HCT116 (cell line): Measurements from ENCODE around the gene GPNMB. TPM values are rescaled to one million over a fixed set of nuclear protein-coding genes. Genes with fewer than 3 reads are reported as not detected.

Source experiments
- ATAC-seq: fragments of 200-7000 bp; cut with Tn5 transposase; 2 replicates; pipeline ENCODE4 v1.9.1; 2020; ENCODE audit warnings: mild to moderate bottlenecking, moderate library complexity
- BruUV-seq: library from RNA; stranded (reverse); fragments of 400-500 nt; replicated peaks from 2 replicates; lab custom pipeline; 2021; lab: Mats Ljungman, UMichigan
- CTCF ChIA-PET: fragments of 300-600 bp; sonication (Branson Sonifier 250); formaldehyde crosslinking; loops from one replicate; lab custom pipeline; 2021; ENCODE audit warnings: antibody characterized with exemption; lab: Charles Lee
- POLR2A ChIA-PET: fragments of 300-600, 350-600 bp; sonication (Branson Sonifier 250); formaldehyde crosslinking; loops from one replicate; lab custom pipeline; 2021; ENCODE audit warnings: antibody characterized with exemption; lab: Charles Lee
- RAD21 ChIA-PET, 2 experiments: fragments of 300-600 bp; sonication (Branson Sonifier 250); formaldehyde crosslinking; loops; one replicate each; lab custom pipeline; 2023; ENCODE audit warnings: low total read pairs in 2 of 2; ENCODE audit not compliant: uncharacterized antibody in 2 of 2, unreplicated experiment in 2 of 2, low non-redundant PET in 1 of 2; lab: Charles Lee
- DNase-seq: peaks from one replicate; pipeline ENCODE4 v3.0.0-alpha.2; 2010; ENCODE audit warnings: low read depth, low spot score
- H2AFZ ChIP-seq: fragments of 200-600 bp; shearing (Covaris generic), sonication (generic); 2 replicates; pipeline ENCODE4 v1.6.1; 2017; ENCODE audit warnings: low read depth, mixed run types, mixed read lengths, antibody characterized with exemption, low read length; ENCODE audit not compliant: poor library complexity, severe bottlenecking
- H3K27ac ChIP-seq: 2 replicates; pipeline ENCODE4 v1.5.1; 2012; ENCODE audit warnings: low read depth, low read length
- H3K27me3 ChIP-seq: fragments of 200-600 bp; sonication (generic); 2 replicates; pipeline ENCODE4 v1.6.1; 2016; ENCODE audit warnings: mixed run types, low read length, mixed read lengths; ENCODE audit not compliant: insufficient read depth
- H3K36me3 ChIP-seq, 2 experiments: fragments of 200-500 bp in 1 of 2; fragments of 200-600 bp in 1 of 2; sonication (Bioruptor generic) in 1 of 2; sonication (generic) in 1 of 2; 2 replicates each; pipeline versions ENCODE4 v1.5.1 to v1.6.1; 2014 to 2016; ENCODE audit warnings: low read length in 2 of 2, inconsistent platforms in 1 of 2, mixed read lengths in 1 of 2, mixed run types in 1 of 2; ENCODE audit not compliant: insufficient read depth in 2 of 2, control insufficient read depth in 1 of 2
- H3K4me1 ChIP-seq, 2 experiments: fragments of 200-600 bp in 1 of 2; sonication (generic) in 1 of 2; 2 replicates each; pipeline versions ENCODE4 v1.5.1 to v1.6.1; 2012 to 2017; ENCODE audit warnings: low read length in 2 of 2, inconsistent platforms in 1 of 2, mild to moderate bottlenecking in 1 of 2, mixed read lengths in 1 of 2, mixed run types in 1 of 2, moderate library complexity in 1 of 2; ENCODE audit not compliant: insufficient read depth in 2 of 2, control insufficient read depth in 1 of 2
- H3K4me2 ChIP-seq: fragments of 200-600 bp; sonication (generic); 2 replicates; pipeline ENCODE4 v1.6.1; 2017; ENCODE audit warnings: mixed run types, low read length, mixed read lengths
- H3K4me3 ChIP-seq, 2 experiments: fragments of 200-600 bp in 1 of 2; sonication (generic) in 1 of 2; replicated peaks in 1 of 2; 2 replicates each; pipeline ENCODE4 v1.5.1; 2011 to 2016; ENCODE audit warnings: low read length in 2 of 2, control low read depth in 1 of 2, low read depth in 1 of 2, mild to moderate bottlenecking in 1 of 2, mixed read lengths in 1 of 2, mixed run types in 1 of 2
- H3K79me2 ChIP-seq: fragments of 200-600 bp; sonication (generic); 2 replicates; pipeline ENCODE4 v1.6.1; 2017; ENCODE audit warnings: mild to moderate bottlenecking, mixed run types, low read length, moderate library complexity, mixed read lengths; ENCODE audit not compliant: insufficient read depth
- H3K9ac ChIP-seq: fragments of 200-600 bp; sonication (generic); 2 replicates; pipeline ENCODE4 v1.6.1; 2016; ENCODE audit warnings: low read length, mixed read lengths
- H3K9me2 ChIP-seq: fragments of 200-600 bp; sonication (generic), shearing (Covaris generic); 2 replicates; pipeline ENCODE4 v1.6.1; 2017; ENCODE audit warnings: mixed run types, mild to moderate bottlenecking, moderate library complexity; ENCODE audit not compliant: insufficient read depth
- H3K9me3 ChIP-seq, 2 experiments: fragments of 200-500 bp in 1 of 2; fragments of 200-600 bp in 1 of 2; sonication (Bioruptor generic) in 1 of 2; sonication (generic) in 1 of 2; 2 replicates each; pipeline ENCODE4 v1.6.1; 2014 to 2017; ENCODE audit warnings: low read length in 2 of 2, mixed read lengths in 2 of 2, inconsistent platforms in 1 of 2, low read depth in 1 of 2, mild to moderate bottlenecking in 1 of 2, mixed run types in 1 of 2, moderate library complexity in 1 of 2; ENCODE audit not compliant: control insufficient read depth in 1 of 2, insufficient read depth in 1 of 2
- H4K20me1 ChIP-seq: fragments of 200-600 bp; sonication (generic), shearing (Covaris generic); 2 replicates; pipeline ENCODE4 v1.6.1; 2017; ENCODE audit warnings: mixed run types, mild to moderate bottlenecking, moderate library complexity; ENCODE audit not compliant: insufficient read depth
- EGR1 ChIP-seq: IDR thresholded peaks from 2 replicates; pipeline ENCODE4 v1.6.1; 2012; ENCODE audit warnings: low read depth
- ELF1 ChIP-seq: IDR thresholded peaks from 2 replicates; pipeline ENCODE4 v1.6.1; 2012; ENCODE audit warnings: low read depth, borderline replicate concordance
- EZH2 ChIP-seq: fragments of 200-600 bp; sonication (generic); IDR thresholded peaks from 2 replicates; pipeline ENCODE4 v1.6.1; 2017; ENCODE audit warnings: antibody characterized with exemption, mixed run types
- EZH2phosphoT487 ChIP-seq: fragments of 200-600 bp; IDR thresholded peaks from 2 replicates; pipeline ENCODE4 v1.6.1; 2018; ENCODE audit warnings: antibody characterized with exemption, borderline replicate concordance
- JUND ChIP-seq: IDR thresholded peaks from 2 replicates; pipeline ENCODE4 v1.6.1; 2012
- POLR2A ChIP-seq: IDR thresholded peaks from 2 replicates; pipeline ENCODE4 v1.7.0; 2011; ENCODE audit warnings: borderline replicate concordance; ENCODE audit not compliant: insufficient read depth, insufficient read length; ENCODE audit errors: extremely low read depth
- POLR2AphosphoS5 ChIP-seq: IDR thresholded peaks from 2 replicates; pipeline ENCODE4 v1.6.1; 2011; ENCODE audit warnings: mild to moderate bottlenecking, low read depth, low read length, moderate library complexity
- SRF ChIP-seq: IDR thresholded peaks from 2 replicates; pipeline ENCODE4 v1.6.1; 2012; ENCODE audit warnings: low read depth
- YY1 ChIP-seq: IDR thresholded peaks from 2 replicates; pipeline ENCODE4 v1.6.1; 2011; ENCODE audit warnings: low read length, low read depth, moderate library complexity, mild to moderate bottlenecking; ENCODE audit not compliant: insufficient replicate concordance; ENCODE audit errors: extremely low read depth
- ZNF274 ChIP-seq: fragments of 200-500 bp; sonication (Bioruptor generic); IDR thresholded peaks from 2 replicates; pipeline ENCODE4 v1.6.1; 2014; ENCODE audit warnings: mild to moderate bottlenecking, low read depth, low read length, inconsistent platforms
- intact Hi-C: fragments of 100-400 bp; cut with micrococcal nuclease; formaldehyde crosslinking; loops from 2 replicates; pipeline ENCODE4 v1.10.0; 2022
- total RNA-seq: library from RNA; stranded (reverse); gene quantifications from one replicate; pipeline ENCODE4 v1.2.1, GENCODE V29; 2021; ENCODE audit not compliant: unreplicated experiment
- TF ChIP-seq, protein P1 (sequence below): IDR thresholded peaks from 2 replicates; pipeline ENCODE4 v1.6.1; 2012

The GPNMB gene
- total RNA-seq, 1 experiment from 2014 or later: 2.8 TPM

DNA sequence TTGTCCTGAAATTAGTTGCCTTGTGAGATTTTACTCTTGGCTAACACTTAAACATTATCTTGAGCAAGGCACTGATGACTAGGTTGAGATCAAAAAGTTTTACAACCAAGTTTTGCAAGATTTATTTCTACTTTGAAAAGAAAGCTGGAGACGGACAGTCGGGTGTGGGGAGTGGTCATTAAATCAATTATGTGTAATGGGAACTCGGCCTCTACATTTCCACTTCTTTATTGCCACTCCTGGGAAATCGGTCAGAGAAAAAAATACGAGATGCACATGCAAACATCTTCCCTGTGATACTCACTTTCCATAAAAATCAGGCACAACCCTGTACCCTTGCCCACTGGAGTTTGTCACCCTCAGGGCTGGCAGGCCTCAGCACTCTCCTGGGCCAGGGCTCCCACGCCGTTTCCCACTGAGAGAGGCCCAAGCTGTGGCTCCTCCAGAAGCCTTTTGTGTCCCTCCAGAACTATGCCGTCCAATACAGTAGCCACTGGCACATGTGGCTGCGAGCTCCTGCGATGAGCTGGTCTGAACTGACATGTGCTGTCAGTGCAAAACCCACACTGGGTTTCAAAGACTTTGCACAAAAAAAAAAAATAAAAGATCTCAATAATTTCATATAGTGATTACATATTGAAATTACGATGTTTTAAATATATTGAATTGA is 7.5 kb upstream of the GPNMB start:
- POLR2A ChIA-PET: no interaction called here

DNA sequence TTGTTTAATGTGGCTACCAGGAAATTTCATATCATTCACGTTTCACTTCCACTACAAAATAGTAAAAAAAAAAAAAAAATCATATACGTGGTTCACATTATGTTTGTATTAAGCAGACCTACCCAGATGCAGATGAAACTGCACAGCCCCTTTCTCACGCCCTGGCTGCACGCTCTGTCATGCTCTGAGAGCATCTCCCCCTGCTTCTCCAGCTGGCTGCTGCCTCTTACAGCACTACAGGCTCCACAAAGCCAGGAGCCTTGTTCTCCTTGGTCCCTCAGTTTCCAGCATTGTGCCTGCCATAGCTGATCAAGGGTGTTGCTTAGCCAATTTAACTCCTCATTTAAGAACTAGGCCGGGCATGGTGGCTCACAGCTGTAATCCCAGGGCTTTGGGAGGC is 6.9 kb upstream of the GPNMB start:
- no peaks in the 10 kb centered on the region for H3K9me3 ChIP-seq
- ChIA-PET CTCF (no interaction called here), POLR2A (no interaction called here), RAD21 (no interaction called here)
- intact Hi-C loops: no loop called here
- H2AFZ ChIP-seq: no peak overlapping the region
- ATAC-seq (no peak), DNase-seq (no peak)
- H3K4me2 ChIP-seq: no peak overlapping the region
- H3K4me3 ChIP-seq: no peak overlapping the region
- H3K27me3 ChIP-seq: no peaks in the 10 kb centered on the region
- H3K36me3 ChIP-seq: no peaks in the 10 kb centered on the region
- no peaks in the 10 kb centered on the region for H3K79me2 ChIP-seq
- H3K27ac ChIP-seq: no peak overlapping the region
- BruUV-seq: no TSS peak
- TF ChIP-seq, protein P1, sequence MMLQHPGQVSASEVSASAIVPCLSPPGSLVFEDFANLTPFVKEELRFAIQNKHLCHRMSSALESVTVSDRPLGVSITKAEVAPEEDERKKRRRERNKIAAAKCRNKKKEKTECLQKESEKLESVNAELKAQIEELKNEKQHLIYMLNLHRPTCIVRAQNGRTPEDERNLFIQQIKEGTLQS: no peak
- TF ChIP-seq SRF (no peak), POLR2AphosphoS5 (no peak), EZH2 (no peak), ELF1 (no peak), EGR1 (no peak)
- no peaks in the 10 kb centered on the region for H3K9me2 ChIP-seq
- H4K20me1 ChIP-seq: no peaks in the 10 kb centered on the region
- H3K9ac ChIP-seq: no peak overlapping the region
- H3K4me1 ChIP-seq: peaks cover 0 to 6% of the 10 kb centered on the region in 2 experiments; a peak in 2 of 4 replicates

More for the DNA sequence above, 7.5 kb upstream of the GPNMB start:
- Histone ChIP-seq H3K9ac (no peak overlapping the region), H3K27me3 (no peaks in the 10 kb centered on the region), H3K4me2 (no peak overlapping the region), H3K79me2 (no peaks in the 10 kb centered on the region), H2AFZ (no peak overlapping the region), H3K4me3 (no peak overlapping the region), H4K20me1 (no peaks in the 10 kb centered on the region), H3K9me2 (no peaks in the 10 kb centered on the region), H3K9me3 (no peaks in the 10 kb centered on the region), H3K27ac (no peak overlapping the region), H3K36me3 (no peaks in the 10 kb centered on the region), H3K4me1 (peaks cover 0 to 6% of the 10 kb centered on the region in 2 experiments; a peak in 2 of 4 replicates)
- ATAC-seq: no peak
- ChIA-PET CTCF (no interaction called here), RAD21 (no interaction called here)
- no TSS peak for BruUV-seq
- no peak for TF ChIP-seq ELF1
- no peak for TF ChIP-seq EGR1
- TF ChIP-seq ZNF274: no peak
- no peak for TF ChIP-seq EZH2phosphoT487
- TF ChIP-seq JUND: no peak
- no peak for TF ChIP-seq YY1
- TF ChIP-seq POLR2A: no peak
- TF ChIP-seq EZH2: no peak
- DNase-seq: no peak
- intact Hi-C loops: no loop called here
